HEK293T (cell line): ENCODE measurements around the gene CD300E.
"Not testable (repeated sequence)": the region's sequence is repeated elsewhere in the genome, so short reads cannot be mapped to it uniquely, and the experiment has no call there.

Experiments used
- CTCF ChIA-PET: fragments of 350-600 bp; formaldehyde crosslinking; extraction: SDS; loops from one replicate; lab custom pipeline; 2021; ENCODE audit warnings: antibody characterized with exemption, inconsistent platforms; lab: Yijun Ruan, JAX
- POLR2A ChIA-PET: fragments of 350-600 bp; formaldehyde crosslinking; extraction: SDS; loops from one replicate; lab custom pipeline; 2020; ENCODE audit warnings: antibody characterized with exemption, inconsistent platforms; lab: Yijun Ruan, JAX
- DNase-seq: peaks from one replicate; pipeline ENCODE4 v3.0.0; 2012; ENCODE audit warnings: mixed read lengths; ENCODE audit errors: extremely low spot score
- ARNT ChIP-seq: fragments of 450-650 bp; IDR thresholded peaks from 2 replicates; pipeline ENCODE4 v1.6.1; 2017; ENCODE audit warnings: mild to moderate bottlenecking
- BHLHE40 ChIP-seq: fragments of 450-650 bp; IDR thresholded peaks from 2 replicates; pipeline ENCODE4 v1.6.1; 2016; ENCODE audit warnings: mild to moderate bottlenecking, moderate library complexity, borderline replicate concordance
- CTBP1 ChIP-seq: fragments of 450-650 bp; IDR thresholded peaks from 2 replicates; pipeline ENCODE4 v1.6.1; 2016; ENCODE audit warnings: borderline replicate concordance
- ELF4 ChIP-seq: fragments of 450-650 bp; IDR thresholded peaks from 2 replicates; pipeline ENCODE4 v1.6.1; 2017; ENCODE audit warnings: antibody characterized with exemption
- FOXA1 ChIP-seq: fragments of 450-650 bp; IDR thresholded peaks from 2 replicates; pipeline ENCODE4 v1.6.1; 2016; ENCODE audit warnings: mild to moderate bottlenecking
- FOXK2 ChIP-seq: fragments of 450-650 bp; IDR thresholded peaks from 2 replicates; pipeline ENCODE4 v1.6.1; 2016; ENCODE audit warnings: mild to moderate bottlenecking
- FOXM1 ChIP-seq: fragments of 450-650 bp; IDR thresholded peaks from 2 replicates; pipeline ENCODE4 v1.6.1; 2017; ENCODE audit warnings: mild to moderate bottlenecking, borderline replicate concordance
- HDGF ChIP-seq: fragments of 450-650 bp; IDR thresholded peaks from 2 replicates; pipeline ENCODE4 v1.6.1; 2017; ENCODE audit warnings: antibody characterized with exemption, borderline replicate concordance
- L3MBTL2 ChIP-seq: fragments of 450-650 bp; conservative IDR thresholded peaks from 2 replicates; pipeline ENCODE4 v1.6.1; 2016; ENCODE audit warnings: mild to moderate bottlenecking
- LEF1 ChIP-seq: fragments of 450-650 bp; IDR thresholded peaks from 2 replicates; pipeline ENCODE4 v1.6.1; 2017; ENCODE audit warnings: mild to moderate bottlenecking, borderline replicate concordance
- NFRKB ChIP-seq: fragments of 450-650 bp; IDR thresholded peaks from 2 replicates; pipeline ENCODE4 v1.6.1; 2016; ENCODE audit warnings: mild to moderate bottlenecking, moderate library complexity
- SP1 ChIP-seq: fragments of 450-650 bp; IDR thresholded peaks from 2 replicates; pipeline ENCODE4 v1.6.1; 2017
- SUZ12 ChIP-seq: fragments of 450-650 bp; IDR thresholded peaks from 2 replicates; pipeline ENCODE4 v1.6.1; 2016; ENCODE audit warnings: mild to moderate bottlenecking
- TARDBP ChIP-seq: fragments of 450-650 bp; IDR thresholded peaks from 2 replicates; pipeline ENCODE4 v1.6.1; 2016
- ZNF384 ChIP-seq: fragments of 450-650 bp; IDR thresholded peaks from 2 replicates; pipeline ENCODE4 v1.6.1; 2016
- TF ChIP-seq, protein P1 (sequence below): fragments of 450-650 bp; IDR thresholded peaks from 2 replicates; pipeline ENCODE4 v1.6.1; 2016

The CD300E gene

GRCh38 chr17:74578979-74579378 is 44.6 kb downstream of the CD300E start:
- TF ChIP-seq SUZ12 (no peak), BHLHE40 (no peak), ARNT (no peak), FOXM1 (no peak), ZNF384 (no peak), SP1 (no peak), FOXK2 (no peak), NFRKB (no peak), TARDBP (no peak), ELF4 (no peak), HDGF (no peak), L3MBTL2 (no peak), CTBP1 (no peak), LEF1 (no peak), FOXA1 (no peak)
- TF ChIP-seq, protein P1, sequence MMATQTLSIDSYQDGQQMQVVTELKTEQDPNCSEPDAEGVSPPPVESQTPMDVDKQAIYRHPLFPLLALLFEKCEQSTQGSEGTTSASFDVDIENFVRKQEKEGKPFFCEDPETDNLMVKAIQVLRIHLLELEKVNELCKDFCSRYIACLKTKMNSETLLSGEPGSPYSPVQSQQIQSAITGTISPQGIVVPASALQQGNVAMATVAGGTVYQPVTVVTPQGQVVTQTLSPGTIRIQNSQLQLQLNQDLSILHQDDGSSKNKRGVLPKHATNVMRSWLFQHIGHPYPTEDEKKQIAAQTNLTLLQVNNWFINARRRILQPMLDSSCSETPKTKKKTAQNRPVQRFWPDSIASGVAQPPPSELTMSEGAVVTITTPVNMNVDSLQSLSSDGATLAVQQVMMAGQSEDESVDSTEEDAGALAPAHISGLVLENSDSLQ: no peak
- ChIA-PET POLR2A (no interaction called here), CTCF (interaction anchor here (1.0 kb wide), 1 partner anchor 13 kb away, joined by 7 read pairs; no protein-coding TSS in a partner anchor)
- DNase-seq: no peak

DNA sequence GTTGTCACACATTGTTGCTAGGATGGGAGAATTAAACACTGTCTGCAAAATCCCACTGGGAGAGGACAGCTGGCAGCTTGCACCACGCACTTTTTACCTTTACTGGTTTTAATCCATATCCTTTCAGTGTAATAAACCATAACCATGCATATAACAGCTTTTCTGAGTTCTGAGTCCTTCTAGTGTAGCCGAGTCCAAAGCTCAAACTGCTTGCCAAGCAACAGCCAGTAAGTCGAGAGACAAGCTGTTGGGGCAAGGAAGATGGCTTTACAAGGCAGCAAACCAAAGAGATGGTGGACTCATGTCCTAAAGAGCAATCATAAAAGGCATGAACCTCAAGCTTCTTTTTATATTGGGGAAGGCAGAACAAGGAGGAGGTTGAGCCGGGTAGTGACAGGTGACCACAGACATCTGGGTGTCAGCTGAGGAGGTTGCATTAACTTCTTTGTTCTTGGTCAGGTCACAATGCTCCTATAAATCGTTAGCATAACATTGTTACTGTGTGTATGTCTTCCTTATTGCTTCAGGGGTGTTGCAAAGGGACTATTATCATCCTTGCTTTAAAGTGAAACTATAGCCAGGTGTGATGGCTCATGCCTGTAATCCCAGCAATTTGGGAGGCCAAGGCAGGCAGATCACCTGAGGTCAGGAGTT is 48.9 kb downstream of the CD300E start:
- POLR2A ChIA-PET: no interaction called here

GRCh38 chr17:74573635-74574034 is 49.9 kb downstream of the CD300E start:
- CTCF ChIA-PET, DNase-seq, POLR2A ChIA-PET: not testable (repeated sequence)

More for the DNA sequence above, 48.9 kb downstream of the CD300E start:
- TF ChIP-seq SUZ12 (no peak), FOXA1 (no peak), SP1 (no peak), NFRKB (no peak)
- TF ChIP-seq, protein P1: no peak
- CTCF ChIA-PET: interaction anchor here (0.7 to 1.0 kb wide), 2 partner anchors 9 to 111 kb away, joined by 3 to 5 read pairs; no protein-coding TSS in a partner anchor
- no peak for DNase-seq

- no peak for TF ChIP-seq FOXA1
- DNase-seq: no peak
- CTCF ChIA-PET: no interaction called here
- POLR2A ChIA-PET: no interaction called here
Observed at GRCh38 chr17:74573169-74573568, 50.4 kb downstream of the CD300E start.

- ChIA-PET POLR2A (no interaction called here), CTCF (no interaction called here)
- no peak for DNase-seq
- no peak for TF ChIP-seq NFRKB
- TF ChIP-seq FOXM1: no peak
- no peak for TF ChIP-seq ARNT
- no peak for TF ChIP-seq SP1
- TF ChIP-seq TARDBP: no peak
- TF ChIP-seq FOXA1: no peak
- no peak for TF ChIP-seq ELF4
- TF ChIP-seq LEF1: no peak
- no peak for TF ChIP-seq FOXK2
- no peak for TF ChIP-seq CTBP1
- no peak for TF ChIP-seq L3MBTL2
- no peak for TF ChIP-seq BHLHE40
- TF ChIP-seq SUZ12: no peak
- no peak for TF ChIP-seq ZNF384
- TF ChIP-seq, protein P1: no peak
Observed at GRCh38 chr17:74571621-74572270, 51.8 kb downstream of the CD300E start.

DNA sequence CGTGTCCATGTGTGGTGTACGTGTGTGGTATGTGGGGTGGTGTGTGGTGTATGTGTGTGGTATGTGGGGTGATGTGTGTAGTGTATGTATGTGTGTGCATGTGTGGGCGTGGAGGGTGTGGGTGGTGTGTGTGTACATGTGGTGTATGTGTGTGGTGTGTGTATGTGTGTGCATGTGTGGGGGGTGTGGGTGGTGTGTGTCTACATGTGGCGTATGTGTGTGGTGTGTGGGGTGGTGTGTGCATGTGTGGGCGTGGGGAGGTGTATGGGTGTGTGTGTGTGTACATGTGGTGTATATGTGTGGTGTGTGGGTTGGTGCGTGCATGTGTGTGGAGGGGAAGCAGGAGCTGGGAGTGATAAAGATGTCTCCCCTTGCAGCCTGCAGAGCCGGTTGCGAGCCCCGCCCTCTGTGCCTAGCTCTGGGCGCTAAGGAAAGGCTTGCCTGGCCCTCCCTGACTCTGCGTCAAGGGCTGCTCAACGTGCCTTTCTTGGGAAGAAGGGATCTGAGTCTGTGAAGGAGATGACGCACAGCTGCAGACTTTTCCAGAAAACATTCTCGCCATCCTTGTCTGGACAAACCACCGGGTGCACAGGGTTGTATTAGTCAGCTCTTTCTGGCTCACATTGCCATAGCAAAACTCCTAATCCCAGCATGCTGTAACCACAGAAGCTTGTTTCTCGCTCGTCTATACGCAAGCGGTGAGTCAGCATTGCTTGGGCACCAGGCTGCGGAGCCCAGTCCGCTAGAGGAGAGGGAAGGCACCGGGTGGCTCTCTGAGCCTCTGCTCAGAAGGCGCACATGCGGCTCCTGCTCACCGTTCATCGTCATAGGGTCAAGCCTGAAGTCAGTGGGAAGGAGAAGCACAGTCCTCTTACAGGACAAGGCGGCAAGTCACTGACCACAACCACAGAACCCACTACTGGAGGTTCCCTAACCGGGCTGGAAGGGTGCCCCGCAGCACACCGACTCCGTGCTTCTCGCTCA is 54.2 kb downstream of the CD300E start:
- DNase-seq: no peak
- ChIA-PET POLR2A (no interaction called here), CTCF (no interaction called here)
- TF ChIP-seq FOXA1: no peak
- no peak for TF ChIP-seq ZNF384
- TF ChIP-seq FOXK2: no peak
- no peak for TF ChIP-seq SP1
- no peak for TF ChIP-seq NFRKB
